Activated CD8-positive, alpha-beta memory T cell treated with anti-CD3 and anti-CD28 coated beads, Interleukin-2, amount 10 ng/mL, durations not matched to agents 7 days and 5 days (primary cell): ENCODE measurements around the gene MAPK14. TPM values are rescaled to one million over a fixed set of nuclear protein-coding genes. Genes with fewer than 3 reads are reported as not detected.
"Not testable (repeated sequence)": the region's sequence is repeated elsewhere in the genome, so short reads cannot be mapped to it uniquely, and the experiment has no call there.

Experiments
- ATAC-seq: fragments of 150-1000 bp; cut with Tn5 transposase; one replicate; pipeline ENCODE4 v1.10.0; 2021; ENCODE audit warnings: moderate library complexity
- CTCF ChIA-PET: fragments of 350-600 bp; sonication (Branson Sonifier 250); formaldehyde crosslinking; loops from one replicate; lab custom pipeline; 2021; ENCODE audit warnings: antibody characterized with exemption; lab: Charles Lee
- DNase-seq: peaks from one replicate; pipeline ENCODE4 v3.0.0-alpha.2; 2020
- H3K27ac Mint-ChIP-seq: one replicate; pipeline ENCODE4 v1.8.0; 2021; ENCODE audit warnings: mild to moderate bottlenecking, mixed read lengths
- H3K27me3 Mint-ChIP-seq: one replicate; pipeline ENCODE4 v1.8.0; 2021; ENCODE audit warnings: mixed read lengths
- H3K36me3 Mint-ChIP-seq: one replicate; pipeline ENCODE4 v1.8.0; 2021; ENCODE audit warnings: mild to moderate bottlenecking, mixed read lengths
- H3K4me1 Mint-ChIP-seq: one replicate; pipeline ENCODE4 v1.8.0; 2021; ENCODE audit warnings: mixed read lengths
- H3K4me3 Mint-ChIP-seq: one replicate; pipeline ENCODE4 v1.8.0; 2021; ENCODE audit warnings: mild to moderate bottlenecking, moderate library complexity, mixed read lengths
- H3K9me3 Mint-ChIP-seq: one replicate; pipeline ENCODE4 v1.8.0; 2022; ENCODE audit warnings: low read depth, mixed read lengths
- total RNA-seq, 2 experiments: library from RNA; stranded (reverse); gene quantifications; one replicate each; pipeline ENCODE4 v1.2.3, GENCODE V29; 2021

Gene MAPK14
- total RNA-seq, 2 experiments from 2014 or later: 52.8 to 65.7 TPM

- H3K4me3 Mint-ChIP-seq: no peak overlapping the region
- no peak for ATAC-seq
- H3K4me1 Mint-ChIP-seq: no peaks in the 10 kb centered on the region
- no peak overlapping the region for H3K27ac Mint-ChIP-seq
- CTCF ChIA-PET: interaction anchor here (0.7 to 3.0 kb wide), 3 partner anchors 17 to 50 kb away, joined by 3 to 9 read pairs (median 5); partner anchors contain the start of gene MAPK14
- peaks cover 48% of the 10 kb centered on the region for H3K36me3 Mint-ChIP-seq
- H3K9me3 Mint-ChIP-seq: peaks cover 2% of the 10 kb centered on the region
- DNase-seq: no peak
- no peaks in the 10 kb centered on the region for H3K27me3 Mint-ChIP-seq
Measured at GRCh38 chr6:36078159-36078558, 50.6 kb downstream of the MAPK14 start.

GRCh38 chr6:36079601-36080000 lies 52.0 kb downstream of the MAPK14 start:
- Mint-ChIP-seq H3K27ac (no peak overlapping the region), H3K4me3 (no peak overlapping the region), H3K36me3 (peaks cover 62% of the 10 kb centered on the region), H3K4me1 (no peaks in the 10 kb centered on the region), H3K9me3 (peaks cover 2% of the 10 kb centered on the region), H3K27me3 (no peaks in the 10 kb centered on the region)
- ATAC-seq: no peak
- CTCF ChIA-PET: interaction anchor here (0.8 kb wide), 1 partner anchor 261 kb away, joined by 3 read pairs; no protein-coding TSS in a partner anchor
- no peak for DNase-seq

DNA sequence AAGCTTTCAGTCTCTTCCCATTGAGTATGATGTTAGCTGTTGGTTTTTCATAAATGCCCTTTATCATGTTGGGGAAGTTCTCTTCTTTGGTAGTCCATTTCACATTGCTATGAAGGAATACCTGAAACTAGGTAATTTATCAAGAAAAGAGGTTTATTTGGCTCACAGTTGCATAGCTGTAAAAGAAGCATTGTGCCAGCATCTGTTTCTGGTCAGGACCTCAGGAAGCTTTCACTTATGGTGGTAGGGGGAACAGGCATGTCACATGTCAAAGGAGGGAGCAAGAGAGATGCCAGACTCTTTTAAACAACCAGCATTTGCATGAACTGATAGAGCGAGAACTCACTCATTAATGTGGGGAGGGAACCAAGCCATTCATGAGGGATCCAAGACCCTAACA lies 54.7 kb downstream of the MAPK14 start:
- Mint-ChIP-seq H3K27ac (no peak overlapping the region), H3K27me3 (no peaks in the 10 kb centered on the region), H3K36me3 (peaks cover 64% of the 10 kb centered on the region), H3K4me1 (no peaks in the 10 kb centered on the region), H3K9me3 (peaks cover 2% of the 10 kb centered on the region), H3K4me3 (no peak overlapping the region)
- no peak for ATAC-seq
- no peak for DNase-seq
- CTCF ChIA-PET: interaction anchor here (0.9 kb wide), 1 partner anchor 12 kb away, joined by 3 read pairs; no protein-coding TSS in a partner anchor

DNA sequence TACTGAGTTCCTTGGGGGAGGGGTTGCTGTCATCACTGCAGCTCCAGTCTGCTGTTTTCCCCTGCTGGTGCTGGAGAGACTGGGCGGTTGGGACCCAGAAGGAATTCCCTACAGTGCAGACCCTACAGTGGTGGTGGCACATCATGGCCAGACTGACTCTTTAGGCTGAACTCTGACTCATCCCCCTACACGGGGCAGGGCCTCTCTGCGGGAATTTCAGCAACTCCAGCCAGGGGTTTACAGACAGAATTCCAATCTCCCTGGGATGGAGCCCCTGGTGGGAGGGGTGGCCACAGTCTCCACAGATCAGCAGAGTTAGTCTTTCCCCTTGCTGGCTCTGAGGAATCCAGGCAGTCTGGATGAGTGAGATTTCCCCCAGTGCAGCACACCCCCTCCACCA lies 55.8 kb downstream of the MAPK14 start:
- ATAC-seq: no peak
- no peak for DNase-seq
- no peaks in the 10 kb centered on the region for H3K4me1 Mint-ChIP-seq
- no peaks in the 10 kb centered on the region for H3K27me3 Mint-ChIP-seq
- H3K9me3 Mint-ChIP-seq: peaks cover 4% of the 10 kb centered on the region
- CTCF ChIA-PET: no interaction called here
- H3K27ac Mint-ChIP-seq: no peak overlapping the region
- H3K4me3 Mint-ChIP-seq: no peak overlapping the region
- peaks cover 71% of the 10 kb centered on the region for H3K36me3 Mint-ChIP-seq

GRCh38 chr6:36088204-36088603 lies 60.6 kb downstream of the MAPK14 start:
- H3K4me3 Mint-ChIP-seq, H3K27me3 Mint-ChIP-seq, ATAC-seq, CTCF ChIA-PET, H3K27ac Mint-ChIP-seq, H3K9me3 Mint-ChIP-seq, DNase-seq, H3K4me1 Mint-ChIP-seq: not testable (repeated sequence)
- H3K36me3 Mint-ChIP-seq: peaks cover 32% of the 10 kb centered on the region

DNA sequence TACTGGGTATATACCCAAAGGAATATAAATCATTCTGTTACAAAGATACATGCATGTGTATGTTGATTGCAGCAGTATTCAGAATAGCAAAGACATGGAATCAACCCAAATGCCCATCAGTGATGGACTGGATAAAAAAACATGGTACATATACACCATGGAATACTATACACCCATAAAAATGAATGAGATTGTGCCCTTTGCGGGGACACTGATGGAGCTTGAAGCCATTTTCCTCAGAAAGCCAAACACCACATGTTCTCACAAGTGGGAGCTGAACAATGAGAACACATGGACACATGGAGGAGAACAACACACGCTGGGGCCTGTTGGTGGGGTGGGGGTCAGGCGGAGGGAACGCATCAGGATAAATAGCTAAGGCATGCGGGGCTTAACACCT lies 61.4 kb downstream of the MAPK14 start:
- no peak overlapping the region for H3K27ac Mint-ChIP-seq
- CTCF ChIA-PET: no interaction called here
- H3K36me3 Mint-ChIP-seq: peaks cover 24% of the 10 kb centered on the region

DNA sequence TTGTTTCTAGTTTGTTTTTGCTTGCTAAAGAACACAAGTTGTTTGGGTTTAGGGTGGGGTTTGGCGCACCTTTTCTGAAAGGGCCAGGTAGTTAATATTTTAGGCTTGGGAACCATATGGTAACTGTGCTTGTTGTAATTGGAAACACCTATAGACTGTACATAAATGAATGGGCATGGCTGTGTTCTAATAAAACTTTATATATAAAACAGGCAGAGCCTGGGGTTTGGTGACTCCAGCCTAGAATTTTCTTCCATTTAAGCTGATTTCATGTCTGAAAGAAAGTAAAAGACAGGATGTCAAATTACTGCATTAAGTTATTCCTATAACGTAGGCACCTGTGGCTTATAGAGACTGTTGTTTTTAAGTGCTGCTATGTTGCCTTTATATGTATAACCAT lies 66.6 kb downstream of the MAPK14 start:
- H3K4me1 Mint-ChIP-seq: peaks cover 14% of the 10 kb centered on the region
- ATAC-seq (no peak), DNase-seq (no peak)
- CTCF ChIA-PET: interaction anchor here (0.7 to 4.5 kb wide), 36 partner anchors 9 to 266 kb away, joined by 3 to 114 read pairs (median 6); partner anchors contain the start of genes MAPK13, MAPK14 and SRPK1
- no peak overlapping the region for H3K27ac Mint-ChIP-seq
- no peaks in the 10 kb centered on the region for H3K27me3 Mint-ChIP-seq
- peaks cover 5% of the 10 kb centered on the region for H3K36me3 Mint-ChIP-seq
- no peak overlapping the region for H3K4me3 Mint-ChIP-seq
- H3K9me3 Mint-ChIP-seq: no peaks in the 10 kb centered on the region

More for the DNA sequence above, 61.4 kb downstream of the MAPK14 start:
- ATAC-seq: no peak
- no peaks in the 10 kb centered on the region for H3K27me3 Mint-ChIP-seq
- DNase-seq: no peak
- H3K4me1 Mint-ChIP-seq: no peaks in the 10 kb centered on the region
- peaks cover 2% of the 10 kb centered on the region for H3K9me3 Mint-ChIP-seq
- H3K4me3 Mint-ChIP-seq: no peak overlapping the region

- Mint-ChIP-seq H3K27ac (peak overlapping the region; percentile 45), H3K36me3 (peaks cover 5% of the 10 kb centered on the region), H3K4me1 (peaks cover 21% of the 10 kb centered on the region), H3K4me3 (no peak overlapping the region), H3K9me3 (no peaks in the 10 kb centered on the region), H3K27me3 (no peaks in the 10 kb centered on the region)
- peak; percentile 86 for DNase-seq
- CTCF ChIA-PET: interaction anchor here (0.7 to 4.5 kb wide), 48 partner anchors 9 to 286 kb away, joined by 3 to 114 read pairs (median 4); partner anchors contain the start of genes MAPK13, MAPK14 and SRPK1
- peak; percentile 94 for ATAC-seq
Measured at GRCh38 chr6:36094753-36095496, 67.3 kb downstream of the MAPK14 start.

GRCh38 chr6:36095497-36096391 lies 68.1 kb downstream of the MAPK14 start:
- CTCF ChIA-PET: interaction anchor here (0.6 to 4.5 kb wide), 37 partner anchors 9 to 285 kb away, joined by 3 to 114 read pairs (median 5); partner anchors contain the start of genes MAPK13 and MAPK14
- Mint-ChIP-seq H3K4me1 (peaks cover 26% of the 10 kb centered on the region), H3K36me3 (peaks cover 10% of the 10 kb centered on the region), H3K27me3 (no peaks in the 10 kb centered on the region), H3K9me3 (no peaks in the 10 kb centered on the region), H3K4me3 (no peak overlapping the region), H3K27ac (peak overlapping the region; percentile 7)
- DNase-seq: no peak
- peak; percentile 31 for ATAC-seq

GRCh38 chr6:36098253-36098919 lies 70.8 kb downstream of the MAPK14 start:
- Mint-ChIP-seq H3K36me3 (peaks cover 17% of the 10 kb centered on the region), H3K4me3 (no peak overlapping the region), H3K9me3 (no peaks in the 10 kb centered on the region), H3K27ac (no peak overlapping the region), H3K4me1 (peaks cover 26% of the 10 kb centered on the region), H3K27me3 (no peaks in the 10 kb centered on the region)
- CTCF ChIA-PET: interaction anchor here (1.0 to 4.5 kb wide), 4 partner anchors 22 to 71 kb away, joined by 3 to 114 read pairs (median 12); partner anchors contain the start of gene MAPK14
- DNase-seq: no peak
- no peak for ATAC-seq

DNA sequence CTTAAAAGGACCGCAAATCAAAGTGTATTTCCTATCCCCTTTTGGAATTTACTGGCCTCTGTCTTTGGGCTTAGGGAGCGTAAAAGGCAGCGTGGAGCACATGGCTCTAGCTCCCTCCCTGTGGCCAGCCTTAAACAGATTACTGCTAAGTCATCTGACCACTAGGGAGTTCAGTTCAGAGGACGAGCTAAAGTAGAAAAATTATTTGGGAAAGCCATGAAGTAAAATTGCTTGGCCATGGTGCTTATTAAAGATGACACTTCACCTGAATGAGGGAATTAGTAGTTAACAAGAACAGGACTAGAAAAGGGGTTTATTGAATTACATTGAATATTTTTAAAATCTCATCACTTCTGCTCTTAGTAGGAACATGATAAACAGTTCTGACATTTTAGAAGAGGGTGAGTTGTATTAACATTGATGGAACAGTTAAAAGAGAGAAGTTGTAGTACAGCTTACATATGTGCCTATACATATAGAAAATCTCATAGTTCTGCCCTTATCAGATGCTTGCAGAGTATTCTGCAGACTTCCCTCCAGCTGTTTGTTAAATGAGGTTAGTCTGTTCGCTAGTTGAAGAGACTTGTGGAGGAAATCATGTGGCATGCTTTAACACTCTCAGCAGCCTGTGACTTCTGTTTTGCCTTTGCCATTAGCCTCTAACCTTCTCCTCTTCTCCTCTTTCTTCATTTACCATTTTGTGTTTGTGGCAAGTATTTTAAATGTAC lies 71.5 kb downstream of the MAPK14 start:
- DNase-seq: no peak
- no peak overlapping the region for H3K4me3 Mint-ChIP-seq
- H3K36me3 Mint-ChIP-seq: peaks cover 17% of the 10 kb centered on the region
- CTCF ChIA-PET: interaction anchor here (0.9 to 4.1 kb wide), 3 partner anchors 21 to 108 kb away, joined by 3 to 21 read pairs (median 3); partner anchors contain the start of gene MAPK14
- H3K27me3 Mint-ChIP-seq: no peaks in the 10 kb centered on the region
- H3K4me1 Mint-ChIP-seq: peaks cover 26% of the 10 kb centered on the region
- peak overlapping the region; percentile 66 for H3K27ac Mint-ChIP-seq
- no peak for ATAC-seq
- no peaks in the 10 kb centered on the region for H3K9me3 Mint-ChIP-seq

DNA sequence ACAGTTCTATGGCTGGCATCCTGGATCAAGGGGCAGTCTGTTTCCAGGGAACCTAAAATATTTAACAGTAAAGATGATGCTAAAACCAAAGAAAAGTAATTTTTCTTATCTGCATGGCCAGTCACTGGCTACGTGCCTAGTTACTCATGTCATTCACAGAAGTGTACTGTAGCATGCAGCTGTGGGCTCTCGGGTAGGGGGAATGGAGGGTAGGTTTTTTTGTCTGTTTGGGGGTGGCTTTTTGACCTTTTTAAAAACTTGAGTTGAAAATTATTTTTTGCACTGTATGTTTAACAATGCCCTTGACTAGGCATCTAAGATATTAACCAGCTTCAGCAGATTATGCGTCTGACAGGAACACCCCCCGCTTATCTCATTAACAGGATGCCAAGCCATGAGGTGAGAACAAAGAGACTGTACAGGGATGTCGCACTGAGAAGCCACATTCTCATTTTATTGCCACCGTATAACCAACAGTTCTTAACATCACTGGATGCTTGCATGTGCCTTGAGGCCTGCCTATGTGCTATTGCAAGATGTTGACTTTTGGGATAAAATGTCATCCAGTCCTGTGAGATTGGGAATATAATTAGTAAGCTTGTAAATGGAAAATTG lies 72.4 kb downstream of the MAPK14 start:
- Mint-ChIP-seq H3K4me1 (peaks cover 22% of the 10 kb centered on the region), H3K4me3 (no peak overlapping the region), H3K27me3 (no peaks in the 10 kb centered on the region), H3K9me3 (no peaks in the 10 kb centered on the region), H3K36me3 (peaks cover 17% of the 10 kb centered on the region), H3K27ac (peak overlapping the region; percentile 54)
- DNase-seq: no peak
- CTCF ChIA-PET: interaction anchor here (0.9 to 4.1 kb wide), 2 partner anchors 73 to 107 kb away, joined by 3 to 21 read pairs; partner anchors contain the start of gene MAPK14
- peak; percentile 68 for ATAC-seq
